GM12878 (cell line): ENCODE data around the gene EMP3. TPM values are rescaled to one million over a fixed set of nuclear protein-coding genes. Genes with fewer than 3 reads are reported as not detected.

Experiments used
- ATAC-seq: fragments of 200-7000 bp; cut with Tn5 transposase; 3 replicates; pipeline ENCODE4 v1.9.1; 2020; ENCODE audit warnings: mild to moderate bottlenecking, moderate library complexity
- BruUV-seq: library from RNA; stranded (reverse); fragments of 400-500 nt; replicated peaks from 2 replicates; lab custom pipeline; 2021; lab: Mats Ljungman, UMichigan
- CTCF ChIA-PET: fragments of 300-600 bp; sonication (Branson Sonifier 250); formaldehyde crosslinking; extraction: SDS; loops from one replicate; lab custom pipeline; 2021; ENCODE audit warnings: inconsistent platforms; lab: Yijun Ruan, JAX
- POLR2A ChIA-PET: fragments of 350-600 bp; formaldehyde crosslinking; extraction: SDS; loops from one replicate; lab custom pipeline; 2021; ENCODE audit warnings: inconsistent platforms; lab: Charles Lee
- RAD21 ChIA-PET: fragments of 300-600 bp; sonication (Branson Sonifier 250); formaldehyde crosslinking; loops from one replicate; lab custom pipeline; 2023; ENCODE audit warnings: antibody characterized with exemption; ENCODE audit not compliant: unreplicated experiment; lab: Charles Lee
- SMC1A ChIA-PET: fragments of 300-600 bp; sonication (Branson Sonifier 250); formaldehyde crosslinking; loops from one replicate; lab custom pipeline; 2023; ENCODE audit not compliant: unreplicated experiment, uncharacterized antibody; lab: Charles Lee
- DNase-seq: peaks from one replicate; pipeline ENCODE4 v3.0.0-alpha.2; 2011; ENCODE audit warnings: low read depth, low spot score
- FAIRE-seq: peaks from 3 replicates; lab custom pipeline; 2011; peaks lifted over from hg19 to GRCh38; lab: Jason Lieb, UNC
- H2AFZ ChIP-seq: 2 replicates; pipeline ENCODE4 v1.6.0; 2011; ENCODE audit warnings: low read depth, low read length, control low read depth; ENCODE audit not compliant: control insufficient read depth
- H3K27ac ChIP-seq: 2 replicates; pipeline ENCODE4 v1.5.1; 2011; ENCODE audit warnings: control low read depth; ENCODE audit not compliant: control insufficient read depth, insufficient read depth
- H3K27me3 ChIP-seq, 2 experiments: replicated peaks in 1 of 2; 2 replicates each; pipeline versions ENCODE4 v1.6.0 to v1.6.1; 2011; ENCODE audit warnings: low read length in 1 of 2; ENCODE audit not compliant: control insufficient read depth in 2 of 2, insufficient read depth in 2 of 2
- H3K36me3 ChIP-seq, 2 experiments: 2 replicates each; pipeline ENCODE4 v1.5.1; 2011; ENCODE audit warnings: low read length in 1 of 2; ENCODE audit not compliant: control insufficient read depth in 2 of 2, insufficient read depth in 2 of 2
- H3K4me1 ChIP-seq: 2 replicates; pipeline ENCODE4 v1.6.1; 2011; ENCODE audit warnings: mild to moderate bottlenecking, low read length, moderate library complexity, mixed read lengths; ENCODE audit not compliant: control insufficient read depth, insufficient read depth
- H3K4me2 ChIP-seq: 2 replicates; pipeline ENCODE4 v1.6.0; 2011; ENCODE audit warnings: control low read depth; ENCODE audit not compliant: control insufficient read depth, insufficient read depth
- H3K4me3 ChIP-seq: fragments of 200-600 bp; sonication (generic); 2 replicates; pipeline ENCODE4 v1.5.1; 2016
- H3K79me2 ChIP-seq: 2 replicates; pipeline ENCODE4 v1.6.0; 2011; ENCODE audit warnings: low read length; ENCODE audit not compliant: control insufficient read depth, insufficient read depth
- H3K9ac ChIP-seq: 2 replicates; pipeline ENCODE4 v1.8.0; 2011; ENCODE audit warnings: low read length, control low read depth, mixed read lengths; ENCODE audit not compliant: control insufficient read depth, insufficient read depth
- H3K9me3 ChIP-seq: replicated peaks from 3 replicates; pipeline ENCODE4 v1.5.1; 2011; ENCODE audit warnings: mild to moderate bottlenecking, low read length; ENCODE audit not compliant: control insufficient read depth, insufficient read depth
- H4K20me1 ChIP-seq: 2 replicates; pipeline ENCODE4 v1.6.0; 2011; ENCODE audit not compliant: control insufficient read depth, insufficient read depth
- CEBPB ChIP-seq, 2 experiments: fragments of 150-350 bp in 1 of 2; IDR thresholded peaks; 2 replicates each; pipeline ENCODE4 v1.6.1; 2012 to 2014; ENCODE audit warnings: low read depth in 2 of 2, low read length in 2 of 2, borderline replicate concordance in 1 of 2, inconsistent platforms in 1 of 2
- ETV6 ChIP-seq, 2 experiments: fragments of 450-650 bp in 1 of 2; IDR thresholded peaks in 1 of 2; conservative IDR thresholded peaks in 1 of 2; 2 replicates each; pipeline ENCODE4 v1.6.1; 2014; ENCODE audit warnings: antibody characterized with exemption in 1 of 2, borderline replicate concordance in 1 of 2, low read depth in 1 of 2, mild to moderate bottlenecking in 1 of 2, moderate library complexity in 1 of 2
- HCFC1 ChIP-seq: fragments of 150-350 bp; IDR thresholded peaks from 2 replicates; pipeline ENCODE4 v1.6.1; 2014; ENCODE audit warnings: low read length
- LARP7 ChIP-seq: fragments of 450-650 bp; IDR thresholded peaks from 2 replicates; pipeline ENCODE4 v1.6.1; 2017; ENCODE audit warnings: mild to moderate bottlenecking
- MTA2 ChIP-seq: fragments of 450-650 bp; IDR thresholded peaks from 2 replicates; pipeline ENCODE4 v1.6.1; 2016; ENCODE audit warnings: low read depth, mild to moderate bottlenecking, moderate library complexity
- NR2F1 ChIP-seq: fragments of 450-650 bp; conservative IDR thresholded peaks from 2 replicates; pipeline ENCODE4 v1.6.1; 2017; ENCODE audit warnings: mild to moderate bottlenecking
- POLR2AphosphoS5 ChIP-seq: IDR thresholded peaks from 2 replicates; pipeline ENCODE4 v1.6.1; 2011; ENCODE audit warnings: mild to moderate bottlenecking, low read length, inconsistent platforms
- SIN3A ChIP-seq: IDR thresholded peaks from 2 replicates; pipeline ENCODE4 v1.6.1; 2012; ENCODE audit warnings: low read depth, low read length, improper control_type of control experiment
- SIX5 ChIP-seq: IDR thresholded peaks from 2 replicates; pipeline ENCODE4 v1.6.1; 2011; ENCODE audit warnings: mild to moderate bottlenecking, low read depth, low read length, moderate library complexity; ENCODE audit not compliant: severe bottlenecking
- TAF1 ChIP-seq: IDR thresholded peaks from 2 replicates; pipeline ENCODE4 v1.6.1; 2011; ENCODE audit warnings: mild to moderate bottlenecking, low read depth, low read length, borderline replicate concordance
- ZBTB33 ChIP-seq: fragments of 450-650 bp; IDR thresholded peaks from 2 replicates; pipeline ENCODE4 v1.6.1; 2017; ENCODE audit warnings: mild to moderate bottlenecking
- WGBS: methylation state at CpG from one replicate; pipeline ENCODE4 v1.1.6; 2016; ENCODE audit warnings: low lambda C conversion rate; ENCODE audit not compliant: insufficient replicate concordance, insufficient coverage; ENCODE audit errors: missing lambda C conversion rate; 5-methylcytosine and 5-hydroxymethylcytosine counted together
- in situ Hi-C: fragments of 300-500 bp; cut with MboI; formaldehyde crosslinking; loops from 9 replicates; pipeline ENCODE4 v1.14.3; 2018; ENCODE audit warnings: mixed read lengths
- intact Hi-C: fragments of 100-400 bp; cut with micrococcal nuclease; formaldehyde crosslinking; loops from one replicate; pipeline ENCODE4 v1.14.2; 2022; ENCODE audit not compliant: unreplicated experiment
- polyA plus RNA-seq, 11 experiments: library from polyadenylated mRNA; depleted of rRNA in 4 of 11; unstranded in 6 of 11; stranded (reverse) in 5 of 11; fragments of >200 nt; fragmentation: Nextera tagmentation in 4 of 11; fragmentation: Illumina TruSeq in 1 of 11; extraction: Ambion mirVana in 4 of 11; extraction: Trizol in 1 of 11; gene quantifications; 1 replicate in 1 of 11; 2 replicates in 10 of 11; pipeline versions ENCODE4 v1.2.1 to v1.2.3, GENCODE V29; 2011 to 2016; ENCODE audit warnings: inconsistent platforms in 2 of 11, missing spikeins in 2 of 11, low read depth in 1 of 11
- total RNA-seq, 4 experiments: library from RNA; depleted of rRNA in 3 of 4; stranded (reverse); fragments of >200 nt in 3 of 4; fragmentation: Illumina TruSeq in 1 of 4; extraction: Trizol in 1 of 4; gene quantifications; 2 replicates each; pipeline versions ENCODE4 v1.2.1 to v1.2.3, GENCODE V29; 2013 to 2021
- TF ChIP-seq, protein P1 (sequence below): IDR thresholded peaks from 2 replicates; pipeline ENCODE4 v1.6.1; 2011; ENCODE audit warnings: borderline replicate concordance, low read depth, mild to moderate bottlenecking, moderate library complexity, mixed read lengths, low read length; ENCODE audit not compliant: insufficient read depth; ENCODE audit errors: extremely low read length
- TF ChIP-seq, protein P2 (sequence below): fragments of 450-650 bp; IDR thresholded peaks from 2 replicates; pipeline ENCODE4 v1.6.1; 2017; ENCODE audit warnings: low read depth, mild to moderate bottlenecking, moderate library complexity
- TF ChIP-seq, protein P3 (sequence below): IDR thresholded peaks from 2 replicates; pipeline ENCODE4 v1.6.1; 2012; ENCODE audit warnings: low read depth, low read length, improper control_type of control experiment
- TF ChIP-seq, protein P4 (sequence below): IDR thresholded peaks from 2 replicates; pipeline ENCODE4 v1.6.1; 2011; ENCODE audit warnings: low read depth, mild to moderate bottlenecking, low read length, moderate library complexity, borderline replicate concordance; ENCODE audit errors: extremely low read depth

The EMP3 gene
- total and polyA plus RNA-seq, 10 of the 15 experiments (the other 5 are each of a cell fraction or from before 2014, with no cell fraction given): 53.2 to 224 (median 134) TPM

DNA sequence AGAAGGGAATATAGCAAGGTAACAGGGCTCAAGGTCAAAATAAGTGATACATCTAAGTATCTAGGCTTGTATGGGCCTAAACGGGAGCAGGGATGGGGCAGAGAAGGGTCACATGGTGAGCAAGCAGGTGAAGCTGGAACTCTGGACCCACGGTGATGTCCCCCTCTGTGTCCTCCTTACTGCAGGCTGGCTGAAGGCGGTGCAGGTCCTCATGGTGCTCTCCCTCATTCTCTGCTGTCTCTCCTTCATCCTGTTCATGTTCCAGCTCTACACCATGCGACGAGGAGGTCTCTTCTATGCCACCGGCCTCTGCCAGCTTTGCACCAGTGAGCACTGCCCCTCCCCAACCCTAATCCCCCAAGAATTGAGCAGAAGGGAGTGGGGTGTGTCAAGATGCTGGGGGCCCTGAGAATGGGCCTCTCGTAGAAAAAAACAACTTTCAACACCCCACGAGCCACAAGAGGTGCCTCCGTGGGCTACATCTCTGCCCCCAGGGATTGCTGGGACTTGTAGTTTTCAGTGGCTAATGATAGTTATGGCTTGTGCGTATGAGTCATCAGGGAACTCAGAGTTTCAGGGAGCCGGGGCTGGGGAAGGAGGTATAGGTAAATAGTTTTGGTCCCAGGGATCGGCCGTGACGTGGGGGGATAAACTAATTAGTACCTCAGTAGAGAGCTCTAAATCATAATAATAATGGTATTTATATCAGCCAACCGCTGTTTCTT lies 4.0 kb downstream of the EMP3 start:
- H3K36me3 ChIP-seq: peaks cover 0 to 7% of the 10 kb centered on the region in 2 experiments; a peak in 2 of 4 replicates
- CTCF ChIA-PET: interaction anchor here (0.9 to 1.4 kb wide), 4 partner anchors 8 to 34 kb away, joined by 3 to 4 read pairs (median 3); partner anchors contain the start of gene TMEM143
- in situ Hi-C loops (no loop called here), intact Hi-C loops (no loop called here)
- WGBS: 2% methylated on average over 15 of the region's 15 CpGs
- no peaks in the 10 kb centered on the region for H3K27me3 ChIP-seq
- peak overlapping the region; percentile 52; the same call in 1 of the 2 replicates for H2AFZ ChIP-seq
- RAD21 ChIA-PET: interaction anchor here (1.5 to 2.7 kb wide), 2 partner anchors 8 to 62 kb away, joined by 3 to 11 read pairs; partner anchors contain the start of gene KDELR1
- peaks cover 3% of the 10 kb centered on the region; the same call in 1 of the 3 replicates for H3K9me3 ChIP-seq
- H3K4me3 ChIP-seq: peak overlapping the region; percentile 49; the same call in 1 of the 2 replicates
- FAIRE-seq (no peak), DNase-seq (peak; percentile 42), ATAC-seq (peak; percentile 16)
- H3K4me2 ChIP-seq: peak overlapping the region; percentile 51
- peaks cover 23% of the 10 kb centered on the region for H3K79me2 ChIP-seq
- H3K4me1 ChIP-seq: peaks cover 34% of the 10 kb centered on the region
- peak overlapping the region; percentile 86 for H3K27ac ChIP-seq
- H4K20me1 ChIP-seq: no peaks in the 10 kb centered on the region
- POLR2A ChIA-PET: interaction anchor here (0.6 to 7.5 kb wide), 5 partner anchors 7 to 1485 kb away, joined by 3 to 194 read pairs (median 4); partner anchors contain the start of genes EMP3, SYNGR4 and TMEM143
- SMC1A ChIA-PET: interaction anchor here (0.7 kb wide), 1 partner anchor 8 kb away, joined by 3 read pairs; a partner anchor contains a TSS
- H3K9ac ChIP-seq: no peak overlapping the region; the same call in 1 of the 2 replicates
- BruUV-seq: no TSS peak
- no peak for TF ChIP-seq MTA2
- TF ChIP-seq, protein P1, sequence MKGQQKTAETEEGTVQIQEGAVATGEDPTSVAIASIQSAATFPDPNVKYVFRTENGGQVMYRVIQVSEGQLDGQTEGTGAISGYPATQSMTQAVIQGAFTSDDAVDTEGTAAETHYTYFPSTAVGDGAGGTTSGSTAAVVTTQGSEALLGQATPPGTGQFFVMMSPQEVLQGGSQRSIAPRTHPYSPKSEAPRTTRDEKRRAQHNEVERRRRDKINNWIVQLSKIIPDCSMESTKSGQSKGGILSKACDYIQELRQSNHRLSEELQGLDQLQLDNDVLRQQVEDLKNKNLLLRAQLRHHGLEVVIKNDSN: peak; percentile 9
- TF ChIP-seq, protein P2, sequence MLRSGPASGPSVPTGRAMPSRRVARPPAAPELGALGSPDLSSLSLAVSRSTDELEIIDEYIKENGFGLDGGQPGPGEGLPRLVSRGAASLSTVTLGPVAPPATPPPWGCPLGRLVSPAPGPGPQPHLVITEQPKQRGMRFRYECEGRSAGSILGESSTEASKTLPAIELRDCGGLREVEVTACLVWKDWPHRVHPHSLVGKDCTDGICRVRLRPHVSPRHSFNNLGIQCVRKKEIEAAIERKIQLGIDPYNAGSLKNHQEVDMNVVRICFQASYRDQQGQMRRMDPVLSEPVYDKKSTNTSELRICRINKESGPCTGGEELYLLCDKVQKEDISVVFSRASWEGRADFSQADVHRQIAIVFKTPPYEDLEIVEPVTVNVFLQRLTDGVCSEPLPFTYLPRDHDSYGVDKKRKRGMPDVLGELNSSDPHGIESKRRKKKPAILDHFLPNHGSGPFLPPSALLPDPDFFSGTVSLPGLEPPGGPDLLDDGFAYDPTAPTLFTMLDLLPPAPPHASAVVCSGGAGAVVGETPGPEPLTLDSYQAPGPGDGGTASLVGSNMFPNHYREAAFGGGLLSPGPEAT: no peak
- TF ChIP-seq HCFC1: peak; percentile 85
- TF ChIP-seq SIX5: peak; percentile 85
- TF ChIP-seq CEBPB (IDR thresholded peaks at IDR 0.05; ENCODE audit: borderline replicate concordance in 1 of 2, low read depth in 2 of 2, low read length in 2 of 2): no peak
- no peak for TF ChIP-seq ZBTB33
- TF ChIP-seq POLR2AphosphoS5: 0 out of 2 replicates have a peak, but pooled peaks have one; percentile 15
- 0 out of 2 replicates have a peak, but pooled peaks have one; percentile 25 for TF ChIP-seq LARP7
- TF ChIP-seq NR2F1: no peak
- TF ChIP-seq, protein P3, sequence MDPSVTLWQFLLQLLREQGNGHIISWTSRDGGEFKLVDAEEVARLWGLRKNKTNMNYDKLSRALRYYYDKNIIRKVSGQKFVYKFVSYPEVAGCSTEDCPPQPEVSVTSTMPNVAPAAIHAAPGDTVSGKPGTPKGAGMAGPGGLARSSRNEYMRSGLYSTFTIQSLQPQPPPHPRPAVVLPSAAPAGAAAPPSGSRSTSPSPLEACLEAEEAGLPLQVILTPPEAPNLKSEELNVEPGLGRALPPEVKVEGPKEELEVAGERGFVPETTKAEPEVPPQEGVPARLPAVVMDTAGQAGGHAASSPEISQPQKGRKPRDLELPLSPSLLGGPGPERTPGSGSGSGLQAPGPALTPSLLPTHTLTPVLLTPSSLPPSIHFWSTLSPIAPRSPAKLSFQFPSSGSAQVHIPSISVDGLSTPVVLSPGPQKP: no peak
- TF ChIP-seq, protein P4, sequence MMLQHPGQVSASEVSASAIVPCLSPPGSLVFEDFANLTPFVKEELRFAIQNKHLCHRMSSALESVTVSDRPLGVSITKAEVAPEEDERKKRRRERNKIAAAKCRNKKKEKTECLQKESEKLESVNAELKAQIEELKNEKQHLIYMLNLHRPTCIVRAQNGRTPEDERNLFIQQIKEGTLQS: 0 out of 2 replicates have a peak, but pooled peaks have one; percentile 15
- TF ChIP-seq TAF1: no peak
- TF ChIP-seq SIN3A: 0 out of 2 replicates have a peak, but pooled peaks have one; percentile 1
- no peak for TF ChIP-seq ETV6 (conservative IDR thresholded peaks at IDR 0.05 in 1 of 2, IDR thresholded peaks at IDR 0.05 in 1 of 2; ENCODE audit: borderline replicate concordance in 1 of 2, low read depth in 1 of 2)
